ENCODE results near the gene EPAS1. TPM values are rescaled to one million over a fixed set of nuclear protein-coding genes. Genes with fewer than 3 reads are reported as not detected.

The EPAS1 gene
- polyA plus RNA-seq, 1 of the 3 experiments (the other 2 are of a cell fraction) = 69.2 TPM

DNA sequence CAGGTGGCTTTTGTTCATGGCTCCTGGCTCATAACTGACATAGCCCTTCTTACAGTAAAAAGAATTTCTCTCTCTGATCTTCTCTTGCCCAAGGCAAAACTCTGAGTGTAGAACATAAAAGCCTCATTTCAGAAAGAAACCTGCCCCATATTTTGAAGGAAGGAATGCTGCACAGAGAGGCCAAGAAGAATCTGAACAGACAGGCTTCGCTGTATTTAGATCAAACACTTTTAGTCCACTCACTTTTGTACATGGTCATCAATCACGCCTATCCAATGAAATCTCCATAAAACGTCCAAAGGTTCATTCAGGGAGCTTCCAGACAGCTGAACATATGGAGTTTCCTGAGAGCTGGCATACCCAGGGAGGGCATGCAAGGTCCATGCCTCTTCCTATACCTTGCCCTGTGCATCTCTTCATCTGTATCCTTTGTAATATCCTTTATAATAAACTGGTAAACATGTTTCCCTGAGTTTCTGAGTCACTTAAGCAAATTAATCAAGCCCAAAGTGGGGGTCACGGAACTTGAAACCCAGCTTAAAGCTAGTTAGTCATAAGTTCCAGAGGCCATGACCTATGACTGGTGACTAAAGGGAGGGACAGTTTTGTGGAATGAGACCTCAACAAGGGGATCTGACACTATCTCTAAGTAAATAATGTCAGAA is 119.7 kb downstream of the EPAS1 start:
- Histone ChIP-seq H3K27me3 (ENCODE audit: insufficient read depth) (no peaks in the 10 kb centered on the region), H3K9me2 (no peaks in the 10 kb centered on the region), H3K4me2 (no peak overlapping the region), H3F3A (replicated peaks; ENCODE audit: insufficient read depth) (no peaks in the 10 kb centered on the region), H3K36me3 (replicated peaks in 1 of 2; ENCODE audit: control insufficient read depth in 1 of 2, insufficient read depth in 2 of 2, low read length in 1 of 2) (no peaks in the 10 kb centered on the region), H4K20me1 (ENCODE audit: insufficient read depth) (no peaks in the 10 kb centered on the region), H3K9ac (no peak overlapping the region), H3K4me3 (ENCODE audit: low read depth in 2 of 2, low read length in 1 of 2) (no peak overlapping the region; a peak in 1 of 4 replicates), H3K79me2 (ENCODE audit: insufficient read depth) (no peaks in the 10 kb centered on the region), H3K4me1 (ENCODE audit: control insufficient read depth in 1 of 2, insufficient read depth in 2 of 2, low read depth in 1 of 2, low read length in 1 of 2) (no peaks in the 10 kb centered on the region), H3K27ac (ENCODE audit: low read depth in 2 of 2, low read length in 1 of 2) (no peak overlapping the region), H3K9me3 (peaks cover 34% of the 10 kb centered on the region), H2AFZ (ENCODE audit: low read depth) (no peak overlapping the region)
- no peak for TF ChIP-seq TCF12 (IDR thresholded peaks at IDR 0.05)
- TF ChIP-seq RAD21 (IDR thresholded peaks at IDR 0.05; ENCODE audit: low read length) = no peak
- no peak for TF ChIP-seq TEAD4 (IDR thresholded peaks at IDR 0.05; ENCODE audit: borderline replicate concordance, insufficient read depth)
- no peak for TF ChIP-seq GABPA (IDR thresholded peaks at IDR 0.05; ENCODE audit: low read depth)
- TF ChIP-seq RXRA (IDR thresholded peaks at IDR 0.05; ENCODE audit: borderline replicate concordance, low read depth) = no peak
- no peak for TF ChIP-seq EP300 (IDR thresholded peaks at IDR 0.05; ENCODE audit: borderline replicate concordance in 1 of 2, low read depth in 1 of 2, low read length in 1 of 2)
- TF ChIP-seq, protein P1, sequence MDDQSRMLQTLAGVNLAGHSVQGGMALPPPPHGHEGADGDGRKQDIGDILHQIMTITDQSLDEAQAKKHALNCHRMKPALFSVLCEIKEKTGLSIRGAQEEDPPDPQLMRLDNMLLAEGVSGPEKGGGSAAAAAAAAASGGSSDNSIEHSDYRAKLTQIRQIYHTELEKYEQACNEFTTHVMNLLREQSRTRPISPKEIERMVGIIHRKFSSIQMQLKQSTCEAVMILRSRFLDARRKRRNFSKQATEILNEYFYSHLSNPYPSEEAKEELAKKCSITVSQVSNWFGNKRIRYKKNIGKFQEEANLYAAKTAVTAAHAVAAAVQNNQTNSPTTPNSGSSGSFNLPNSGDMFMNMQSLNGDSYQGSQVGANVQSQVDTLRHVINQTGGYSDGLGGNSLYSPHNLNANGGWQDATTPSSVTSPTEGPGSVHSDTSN (IDR thresholded peaks at IDR 0.05) = no peak
- no peak for TF ChIP-seq GATA2 (CRISPR knock-in tag; IDR thresholded peaks at IDR 0.05)
- no peak for TF ChIP-seq MEF2A (IDR thresholded peaks at IDR 0.05; ENCODE audit: borderline replicate concordance, low read depth)
- no peak for TF ChIP-seq RFX5 (IDR thresholded peaks at IDR 0.05; ENCODE audit: low read length)
- TF ChIP-seq, protein P2, sequence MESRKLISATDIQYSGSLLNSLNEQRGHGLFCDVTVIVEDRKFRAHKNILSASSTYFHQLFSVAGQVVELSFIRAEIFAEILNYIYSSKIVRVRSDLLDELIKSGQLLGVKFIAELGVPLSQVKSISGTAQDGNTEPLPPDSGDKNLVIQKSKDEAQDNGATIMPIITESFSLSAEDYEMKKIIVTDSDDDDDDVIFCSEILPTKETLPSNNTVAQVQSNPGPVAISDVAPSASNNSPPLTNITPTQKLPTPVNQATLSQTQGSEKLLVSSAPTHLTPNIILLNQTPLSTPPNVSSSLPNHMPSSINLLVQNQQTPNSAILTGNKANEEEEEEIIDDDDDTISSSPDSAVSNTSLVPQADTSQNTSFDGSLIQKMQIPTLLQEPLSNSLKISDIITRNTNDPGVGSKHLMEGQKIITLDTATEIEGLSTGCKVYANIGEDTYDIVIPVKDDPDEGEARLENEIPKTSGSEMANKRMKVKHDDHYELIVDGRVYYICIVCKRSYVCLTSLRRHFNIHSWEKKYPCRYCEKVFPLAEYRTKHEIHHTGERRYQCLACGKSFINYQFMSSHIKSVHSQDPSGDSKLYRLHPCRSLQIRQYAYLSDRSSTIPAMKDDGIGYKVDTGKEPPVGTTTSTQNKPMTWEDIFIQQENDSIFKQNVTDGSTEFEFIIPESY (IDR thresholded peaks at IDR 0.05; ENCODE audit: borderline replicate concordance, low read depth) = no peak
- TF ChIP-seq CTCF (IDR thresholded peaks at IDR 0.05) = no peak
- no peak for TF ChIP-seq RCOR1 (IDR thresholded peaks at IDR 0.05; ENCODE audit: low read length)
- TF ChIP-seq YY1 (IDR thresholded peaks at IDR 0.05; ENCODE audit: low read depth) = no peak
- no peak for TF ChIP-seq SIN3A (IDR thresholded peaks at IDR 0.05; ENCODE audit: borderline replicate concordance, low read depth, low read length)
- no peak for TF ChIP-seq FOSL2 (IDR thresholded peaks at IDR 0.05; ENCODE audit: borderline replicate concordance, low read depth)
- ChIA-PET CTCF (interaction anchor here (1.4 kb wide), 1 partner anchor 45 kb away, joined by 3 read pairs; no protein-coding TSS in a partner anchor), POLR2A (no interaction called here)
- WGBS (ENCODE audit: low lambda C conversion rate) = 38% methylated on average over 4 of the region's 4 CpGs
- no peak for DNase-seq
